GM19395 (cell line): ENCODE measurements around the gene PITPNC1.
A peak's percentile ranks its signal among the peaks of the same experiment; 100 is the strongest.
"Not testable (repeated sequence)": the region's sequence is repeated elsewhere in the genome, so short reads cannot be mapped to it uniquely, and the experiment has no call there.

ENCODE experiments used
- ATAC-seq: cut with Tn5 transposase; IDR thresholded peaks from one replicate; pipeline ENCODE4 v1.9.1; 2021; ENCODE audit warnings: mild to moderate bottlenecking, moderate library complexity; ENCODE audit not compliant: unreplicated experiment

PITPNC1 gene

GRCh38 chr17:67637901-67638641, 261.0 kb downstream of the PITPNC1 start:
- no peak for ATAC-seq

DNA sequence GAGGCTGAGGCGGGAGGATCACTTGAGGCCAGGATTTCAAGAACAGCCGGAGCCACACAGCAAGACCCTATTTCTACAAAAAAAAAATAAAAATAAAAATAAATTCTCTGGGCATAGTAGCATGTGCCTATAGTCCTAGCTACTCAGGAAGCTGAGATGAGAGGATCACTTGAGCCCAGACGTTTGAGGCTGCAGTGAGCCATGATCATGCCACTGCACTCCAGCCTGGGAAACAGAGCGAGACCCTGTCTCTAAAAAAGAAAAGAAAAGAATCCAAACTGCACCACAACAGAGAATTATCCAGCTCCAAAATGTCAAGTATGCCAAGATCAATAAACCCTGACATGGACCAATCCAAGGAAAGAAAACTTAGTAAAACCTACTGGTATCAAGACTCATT, 261.8 kb downstream of the PITPNC1 start:
- no peak for ATAC-seq

DNA sequence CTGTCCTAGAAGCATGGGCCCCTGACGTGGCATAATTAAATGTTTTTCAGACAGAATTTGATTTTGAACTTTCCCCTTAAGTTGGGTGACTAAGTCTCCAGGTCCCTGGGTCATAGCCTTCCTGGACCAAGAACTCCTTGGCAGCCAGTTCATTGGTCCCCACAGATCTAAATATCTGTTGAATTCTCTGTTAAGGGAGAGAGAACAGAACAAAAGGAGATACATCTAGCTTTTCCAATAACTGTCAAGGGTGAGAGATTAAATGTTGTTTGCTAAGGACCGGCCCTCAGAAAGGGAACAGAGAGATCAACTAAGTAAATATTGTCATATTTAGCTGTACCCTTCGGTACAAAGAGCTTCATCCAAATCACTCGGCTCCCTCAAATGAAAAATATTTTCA, 262.5 kb downstream of the PITPNC1 start:
- no peak for ATAC-seq

GRCh38 chr17:67639979-67640378, 262.9 kb downstream of the PITPNC1 start:
- no peak for ATAC-seq

DNA sequence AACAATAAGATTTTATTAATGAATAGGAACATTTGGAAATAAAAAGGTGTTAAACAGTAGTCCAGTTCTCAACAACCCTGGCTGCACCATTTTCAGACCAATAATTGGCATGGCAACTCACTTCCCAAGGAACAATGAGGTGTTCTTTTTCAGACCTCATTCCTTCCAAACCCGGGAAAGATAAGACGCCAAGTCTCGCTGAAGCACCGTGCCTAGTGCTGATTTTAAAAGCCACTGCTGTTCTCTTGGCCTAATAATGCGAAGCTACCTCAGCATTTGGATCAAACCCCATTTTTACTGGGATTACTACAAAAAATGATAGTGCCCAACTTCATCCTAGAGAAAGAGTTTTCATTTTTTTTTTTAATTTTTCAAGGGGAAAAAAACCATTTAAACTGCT, 265.4 kb downstream of the PITPNC1 start:
- ATAC-seq = no peak

DNA sequence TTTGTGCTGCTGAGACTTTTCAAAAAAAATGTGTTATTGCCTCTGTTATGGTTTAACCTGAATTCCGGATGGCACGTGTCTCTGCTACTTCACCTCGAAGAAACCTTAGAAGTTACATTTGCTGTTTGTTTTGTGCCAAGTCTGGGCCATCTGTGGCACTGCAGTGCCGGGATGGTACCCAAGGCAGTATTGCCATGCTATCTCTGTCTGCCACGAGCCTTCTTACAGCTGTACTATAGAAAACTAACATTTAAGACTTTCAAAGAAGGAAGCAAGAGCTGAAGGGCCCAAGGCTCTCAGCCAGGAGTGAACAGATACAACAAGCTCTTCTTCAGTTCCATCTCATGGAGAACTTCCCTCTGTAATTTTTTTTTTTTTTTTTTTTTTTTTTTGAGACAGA, 267.0 kb downstream of the PITPNC1 start:
- no peak for ATAC-seq

- ATAC-seq = not testable (repeated sequence)
Observed at GRCh38 chr17:67645195-67645594, 268.1 kb downstream of the PITPNC1 start.

DNA sequence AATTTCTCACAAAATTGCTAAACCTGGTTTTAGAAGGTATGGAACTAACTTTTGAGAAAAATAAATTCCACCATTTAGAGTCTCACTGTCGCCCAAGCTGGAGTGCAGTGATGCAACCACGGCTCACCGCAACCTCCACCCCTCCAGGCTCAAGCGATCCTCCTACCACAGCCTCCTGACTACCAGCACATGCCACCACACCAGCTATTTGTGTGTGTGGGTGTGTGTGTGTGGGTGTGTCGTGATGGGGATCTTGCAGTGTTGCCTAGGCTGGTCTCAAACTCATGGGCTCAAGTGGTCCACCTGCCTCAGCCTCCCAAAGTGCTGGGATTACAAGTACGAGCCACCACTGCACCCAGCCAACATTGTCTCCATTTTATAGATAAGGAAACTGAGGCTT, 269.4 kb downstream of the PITPNC1 start:
- ATAC-seq = no peak

GRCh38 chr17:67647482-67647881, 270.4 kb downstream of the PITPNC1 start:
- peak; percentile 41 for ATAC-seq

DNA sequence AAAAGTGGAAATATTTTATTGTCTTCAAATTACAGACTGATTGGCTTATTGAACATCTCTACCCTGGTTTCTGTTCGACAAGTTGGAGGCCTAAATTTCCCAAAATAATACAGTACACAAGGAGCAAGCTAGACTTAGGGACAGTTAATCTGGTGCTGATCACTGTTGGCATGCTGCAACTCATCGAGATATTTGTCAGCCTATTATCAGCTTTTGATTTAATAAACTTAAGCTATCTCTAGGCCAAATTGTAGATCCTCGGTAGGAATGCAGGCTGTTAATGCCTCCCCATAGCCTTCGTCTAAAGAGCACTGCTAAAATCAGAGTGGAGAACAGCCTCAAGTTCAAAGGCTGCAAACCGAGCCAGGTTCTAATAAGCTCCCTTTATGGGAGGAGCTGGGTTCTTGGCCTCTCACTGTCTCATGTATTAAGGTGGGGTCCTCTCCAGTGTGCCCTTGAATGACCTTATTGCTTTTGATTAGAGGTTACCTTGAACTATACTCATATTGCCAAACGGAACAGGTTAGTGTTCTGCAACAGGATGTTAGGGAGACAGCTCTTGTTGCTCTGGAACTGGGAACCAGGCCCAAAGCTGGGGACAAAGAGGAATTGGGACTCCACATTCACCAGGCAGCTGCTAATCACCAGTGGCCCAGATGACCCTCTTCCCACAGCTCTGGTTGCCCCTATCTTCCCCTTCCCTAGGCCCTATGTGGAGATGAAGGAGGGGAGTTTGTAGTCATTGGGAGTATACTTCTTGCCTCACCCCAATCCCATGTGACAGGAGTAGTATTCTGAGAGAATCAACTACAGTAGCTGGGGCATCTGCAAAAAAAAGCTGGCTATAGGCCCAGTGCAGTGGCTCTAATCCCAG, 271.2 kb downstream of the PITPNC1 start:
- no peak for ATAC-seq

- not testable (repeated sequence) for ATAC-seq
Observed at GRCh38 chr17:67648906-67649295, 271.8 kb downstream of the PITPNC1 start.

GRCh38 chr17:67649891-67650290, 272.8 kb downstream of the PITPNC1 start:
- no peak for ATAC-seq

- peak; percentile 17 for ATAC-seq
Observed at GRCh38 chr17:67651218-67651579, 274.1 kb downstream of the PITPNC1 start.

- ATAC-seq = no peak
Observed at GRCh38 chr17:67652433-67652832, 275.4 kb downstream of the PITPNC1 start.

- ATAC-seq = no peak
Observed at GRCh38 chr17:67655478-67656148, 278.5 kb downstream of the PITPNC1 start.

DNA sequence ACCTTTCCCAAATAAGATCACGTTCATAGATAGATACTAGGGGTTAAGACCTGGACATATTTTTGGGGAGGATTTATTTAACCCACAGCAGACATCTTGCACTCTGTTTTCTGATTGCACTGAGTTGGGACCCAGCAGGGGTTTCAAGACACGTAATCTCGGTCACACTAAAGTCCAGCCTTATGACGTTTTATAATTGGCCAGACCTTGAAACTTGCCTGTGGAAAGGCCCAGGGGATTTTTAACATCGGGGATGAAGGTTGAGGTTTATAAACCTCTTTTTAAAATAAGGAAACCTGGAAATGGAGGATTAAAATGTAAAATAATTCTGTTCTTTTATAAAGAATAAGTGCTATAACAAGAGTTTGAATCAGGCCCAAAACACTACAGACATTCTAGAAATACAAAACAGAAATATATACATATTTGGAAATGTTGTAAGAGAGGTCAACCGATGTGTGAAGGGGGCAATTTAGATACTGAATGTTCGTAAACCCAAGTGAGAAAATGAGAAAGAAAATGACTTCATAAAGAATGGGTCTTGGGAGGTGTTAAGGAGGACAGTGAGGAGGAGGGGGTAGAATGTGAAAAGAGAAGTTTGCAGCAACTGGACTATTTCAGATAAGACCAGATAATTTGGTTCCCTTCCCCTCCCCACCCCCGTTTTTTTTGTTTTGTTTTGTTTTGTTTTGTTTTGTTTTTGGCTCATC, 279.6 kb downstream of the PITPNC1 start:
- no peak for ATAC-seq

DNA sequence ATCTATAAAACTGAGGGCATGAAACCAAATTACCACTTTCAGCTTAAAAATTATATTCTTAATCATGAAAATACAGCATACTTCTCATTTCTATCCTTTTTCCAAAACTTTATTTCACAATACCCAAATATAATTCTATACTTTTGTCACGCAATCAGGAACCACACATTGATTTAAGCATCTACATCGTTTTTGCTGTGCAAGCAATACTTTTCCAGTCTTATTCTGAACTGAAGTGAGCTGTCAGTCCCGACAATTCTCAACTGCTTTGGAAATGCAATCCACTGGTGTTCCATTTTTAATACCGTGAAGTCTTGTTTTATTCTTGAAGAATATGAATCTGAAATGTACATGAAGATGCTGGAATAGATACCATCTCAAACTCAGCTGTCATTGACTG, 280.5 kb downstream of the PITPNC1 start:
- ATAC-seq = no peak

DNA sequence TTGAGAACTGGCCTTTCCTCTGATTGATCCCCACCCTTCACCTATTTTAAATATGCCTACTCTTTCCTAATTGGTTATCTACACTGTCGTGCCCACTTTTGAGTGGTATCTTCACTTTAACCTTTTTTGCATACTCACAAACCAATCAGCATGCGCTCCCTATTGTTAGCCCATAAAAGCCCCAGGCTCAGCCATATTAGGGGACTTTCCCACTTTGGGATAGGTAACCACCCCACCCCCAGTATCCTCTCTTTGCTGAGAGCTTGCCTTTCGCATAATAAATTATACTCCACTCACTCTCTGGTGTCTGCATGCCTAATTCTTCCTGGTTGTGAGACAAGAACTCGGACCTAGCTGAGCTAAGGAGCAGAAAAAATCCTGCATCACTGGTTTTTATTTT, 281.2 kb downstream of the PITPNC1 start:
- no peak for ATAC-seq

DNA sequence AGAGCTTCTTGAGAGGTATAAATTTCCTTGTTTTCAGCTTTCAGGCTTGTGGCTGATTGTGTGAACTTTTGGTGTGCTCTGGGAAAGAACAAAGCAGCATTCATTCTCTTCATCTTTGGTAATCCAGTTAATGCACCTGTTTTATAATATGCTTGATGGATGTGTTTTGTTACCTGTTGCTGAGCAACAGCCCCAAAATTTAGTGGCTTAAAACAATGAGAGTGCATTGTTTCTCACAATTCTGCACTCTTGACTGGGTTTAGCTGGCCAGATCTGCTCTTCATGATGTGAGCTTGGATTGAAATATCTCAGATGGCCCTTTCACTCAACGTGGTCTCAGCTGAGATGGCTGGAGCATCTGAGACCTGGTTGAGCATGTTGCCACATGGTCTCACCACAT, 281.9 kb downstream of the PITPNC1 start:
- no peak for ATAC-seq

GRCh38 chr17:67662712-67663111, 285.6 kb downstream of the PITPNC1 start:
- ATAC-seq = no peak

- no peak for ATAC-seq
Observed at GRCh38 chr17:67663457-67663856, 286.4 kb downstream of the PITPNC1 start.
